Gastrocnemius medialis (tissue), 4 donors: ENCODE data around the gene FKRP. TPM values are rescaled to one million over a fixed set of nuclear protein-coding genes. Genes with fewer than 3 reads are reported as not detected.
"Not testable (repeated sequence)": the region's sequence is repeated elsewhere in the genome, so short reads cannot be mapped to it uniquely, and the experiment has no call there.

Experiments used
- ATAC-seq, 2 donors: fragments of 150-250 bp; one replicate each; pipeline ENCODE4 v1.9.1; 2016
- DNase-seq, 2 donors: peaks; one replicate each; pipeline ENCODE4 v3.0.0-alpha.2; 2019
- H3K27ac ChIP-seq, 4 donors: fragments of 200-600 bp; sonication (generic); 1 replicate in 1 of 4; 2 replicates in 3 of 4; pipeline ENCODE4 v1.5.1; 2016 to 2018; ENCODE audit warnings: mild to moderate bottlenecking in 2 of 4, moderate library complexity in 1 of 4
- H3K27me3 ChIP-seq, 3 donors: fragments of 200-600 bp; sonication (generic) in 2 of 3; 1 replicate in 1 of 3; 2 replicates in 2 of 3; pipeline versions ENCODE4 v1.5.1 to v1.6.0; 2016 to 2019; ENCODE audit warnings: mild to moderate bottlenecking in 1 of 3, moderate library complexity in 1 of 3
- H3K36me3 ChIP-seq, 2 donors: fragments of 200-600 bp; sonication (generic) in 1 of 2; one replicate each; pipeline ENCODE4 v1.5.1; 2017 to 2018
- H3K4me1 ChIP-seq, 2 donors: fragments of 200-600 bp; sonication (generic) in 1 of 2; one replicate each; pipeline ENCODE4 v1.5.1; 2016 to 2017; ENCODE audit warnings: mild to moderate bottlenecking in 2 of 2
- H3K4me3 ChIP-seq, 4 donors: fragments of 200-600 bp; sonication (generic) in 3 of 4; 1 replicate in 1 of 4; 2 replicates in 3 of 4; pipeline ENCODE4 v1.5.1; 2016 to 2019; ENCODE audit warnings: mild to moderate bottlenecking in 2 of 4
- H3K9me3 ChIP-seq, 3 donors: fragments of 200-600 bp; sonication (generic) in 2 of 3; 1 replicate in 1 of 3; 2 replicates in 2 of 3; pipeline ENCODE4 v1.5.1; 2016 to 2019
- POLR2A ChIP-seq, 2 donors: fragments of 450-650 bp; IDR thresholded peaks; one replicate each; pipeline ENCODE4 v1.6.1; 2017; ENCODE audit warnings: antibody characterized with exemption in 2 of 2, mild to moderate bottlenecking in 2 of 2, moderate library complexity in 2 of 2
- in situ Hi-C, 4 donors: fragments of 200-750 bp; cut with MboI; loops; one replicate each; pipeline versions ENCODE4 v1.15.0 to v1.8.0; 2017; ENCODE audit warnings: low sequenced_read_pairs in 4 of 4
- intact Hi-C: fragments of 100-400 bp; cut with DNase I; formaldehyde crosslinking; loops from one replicate; pipeline ENCODE4 v1.15.1; 2023; ENCODE audit warnings: low total_unique reads
- total RNA-seq, 4 donors: library from RNA; depleted of rRNA; stranded (reverse); fragments of >200 nt; gene quantifications; one replicate each; pipeline versions ENCODE4 v1.1.0 to v1.2.3, GENCODE V29; 2016
- TF ChIP-seq, protein P1 (sequence below), 5 experiments: fragments of 450-650 bp in 3 of 5; fragments of 200-600 bp in 2 of 5; sonication (generic) in 2 of 5; IDR thresholded peaks in 4 of 5; conservative IDR thresholded peaks in 1 of 5; 1 replicate in 4 of 5; 2 replicates in 1 of 5; pipeline ENCODE4 v1.5.1; 2016 to 2019; ENCODE audit warnings: antibody characterized with exemption in 5 of 5, mild to moderate bottlenecking in 3 of 5, moderate library complexity in 3 of 5

Gene FKRP
- total RNA-seq, 4 donors from 2014 or later, result 16.5 to 23.0 (median 18.9) TPM

DNA sequence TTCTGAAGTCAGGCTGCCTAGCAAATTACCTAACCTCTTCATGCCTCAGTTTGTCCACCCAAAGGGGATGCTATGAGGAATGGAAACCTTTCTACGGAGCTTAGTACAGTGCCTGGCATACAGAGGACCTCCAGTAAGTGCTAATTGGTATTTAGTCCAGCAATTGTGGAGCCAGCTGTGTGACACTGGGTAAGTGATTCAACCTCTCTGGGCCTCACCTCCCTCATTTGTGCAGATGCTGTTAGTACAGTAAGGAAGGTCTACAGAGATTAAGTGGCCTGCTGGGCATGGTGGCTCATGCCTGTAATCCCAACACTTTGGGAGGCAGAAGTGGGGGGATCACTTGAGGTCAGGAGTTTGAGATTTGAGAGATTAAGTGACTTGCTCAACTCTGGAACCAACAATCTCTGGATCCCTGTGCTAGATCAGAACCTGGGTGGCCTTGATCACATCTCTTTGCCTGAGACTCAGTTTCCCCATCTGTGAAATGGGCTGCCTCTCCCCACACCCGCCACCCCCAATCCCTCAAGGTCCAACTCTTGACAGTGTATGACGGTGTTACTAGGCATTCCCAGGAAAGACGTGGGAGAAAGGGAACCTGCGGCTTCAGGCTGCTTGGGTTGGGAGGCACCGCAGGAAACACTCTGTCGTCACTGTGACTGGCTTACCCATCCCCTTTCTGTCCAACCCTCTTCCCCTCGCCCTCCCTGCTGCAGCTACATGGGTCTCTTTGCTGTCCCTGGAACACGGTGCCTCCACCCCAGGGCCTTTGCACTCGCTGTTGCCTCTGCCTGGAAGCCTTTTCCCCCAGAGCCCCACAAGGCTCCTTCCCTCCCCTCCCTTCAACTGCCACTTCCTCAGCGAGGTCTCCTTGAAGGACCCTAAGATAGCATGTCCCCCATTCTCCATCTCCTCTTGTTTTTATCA is 47.2 kb upstream of the FKRP start:
- TF ChIP-seq, protein P1, sequence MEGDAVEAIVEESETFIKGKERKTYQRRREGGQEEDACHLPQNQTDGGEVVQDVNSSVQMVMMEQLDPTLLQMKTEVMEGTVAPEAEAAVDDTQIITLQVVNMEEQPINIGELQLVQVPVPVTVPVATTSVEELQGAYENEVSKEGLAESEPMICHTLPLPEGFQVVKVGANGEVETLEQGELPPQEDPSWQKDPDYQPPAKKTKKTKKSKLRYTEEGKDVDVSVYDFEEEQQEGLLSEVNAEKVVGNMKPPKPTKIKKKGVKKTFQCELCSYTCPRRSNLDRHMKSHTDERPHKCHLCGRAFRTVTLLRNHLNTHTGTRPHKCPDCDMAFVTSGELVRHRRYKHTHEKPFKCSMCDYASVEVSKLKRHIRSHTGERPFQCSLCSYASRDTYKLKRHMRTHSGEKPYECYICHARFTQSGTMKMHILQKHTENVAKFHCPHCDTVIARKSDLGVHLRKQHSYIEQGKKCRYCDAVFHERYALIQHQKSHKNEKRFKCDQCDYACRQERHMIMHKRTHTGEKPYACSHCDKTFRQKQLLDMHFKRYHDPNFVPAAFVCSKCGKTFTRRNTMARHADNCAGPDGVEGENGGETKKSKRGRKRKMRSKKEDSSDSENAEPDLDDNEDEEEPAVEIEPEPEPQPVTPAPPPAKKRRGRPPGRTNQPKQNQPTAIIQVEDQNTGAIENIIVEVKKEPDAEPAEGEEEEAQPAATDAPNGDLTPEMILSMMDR (IDR thresholded peaks at IDR 0.05 in 4 of 5, conservative IDR thresholded peaks at IDR 0.05 in 1 of 5), result no peak
- no peak for TF ChIP-seq POLR2A (IDR thresholded peaks at IDR 0.05)
- Histone ChIP-seq H3K9me3 (no peaks in the 10 kb centered on the region), H3K4me3 (no peak overlapping the region), H3K36me3 (peaks cover 0 to 47% of the 10 kb centered on the region in 2 donors), H3K27ac (no peak overlapping the region), H3K4me1 (no peaks in the 10 kb centered on the region), H3K27me3 (no peaks in the 10 kb centered on the region)
- DNase-seq (no peak), ATAC-seq (no peak)
- in situ Hi-C loops (no loop called here), intact Hi-C loops (no loop called here)

DNA sequence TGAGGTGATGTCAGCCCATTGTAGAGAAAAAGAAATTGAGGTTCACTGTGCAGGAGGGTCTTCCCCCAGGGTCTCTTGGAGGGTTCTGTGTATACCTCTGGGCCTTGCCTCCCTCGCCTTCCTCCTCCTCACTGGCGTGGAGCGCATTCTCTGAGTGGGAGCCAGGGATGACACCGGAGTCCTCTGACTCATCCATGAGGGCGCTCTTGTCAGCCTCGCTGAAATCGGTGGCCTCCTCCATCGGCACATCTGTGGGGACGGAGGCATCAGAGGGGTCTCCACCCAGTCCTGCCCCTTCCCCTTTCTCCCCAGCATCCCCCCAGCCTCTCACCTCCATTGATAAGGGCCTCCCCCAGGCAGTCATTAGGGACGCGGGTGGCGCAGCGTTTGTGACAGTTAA is 45.2 kb upstream of the FKRP start:
- TF ChIP-seq, protein P1 (IDR thresholded peaks at IDR 0.05 in 4 of 5, conservative IDR thresholded peaks at IDR 0.05 in 1 of 5), result no peak
- TF ChIP-seq POLR2A (IDR thresholded peaks at IDR 0.05), result no peak
- in situ Hi-C loops, result no loop called here
- H3K27ac ChIP-seq, result no peak overlapping the region
- H3K4me1 ChIP-seq, result no peaks in the 10 kb centered on the region
- intact Hi-C loops, result no loop called here
- DNase-seq, result no peak
- no peaks in the 10 kb centered on the region for H3K9me3 ChIP-seq
- no peak for ATAC-seq
- H3K36me3 ChIP-seq, result peaks cover 0 to 29% of the 10 kb centered on the region in 2 donors
- H3K4me3 ChIP-seq, result no peak overlapping the region
- no peaks in the 10 kb centered on the region for H3K27me3 ChIP-seq

DNA sequence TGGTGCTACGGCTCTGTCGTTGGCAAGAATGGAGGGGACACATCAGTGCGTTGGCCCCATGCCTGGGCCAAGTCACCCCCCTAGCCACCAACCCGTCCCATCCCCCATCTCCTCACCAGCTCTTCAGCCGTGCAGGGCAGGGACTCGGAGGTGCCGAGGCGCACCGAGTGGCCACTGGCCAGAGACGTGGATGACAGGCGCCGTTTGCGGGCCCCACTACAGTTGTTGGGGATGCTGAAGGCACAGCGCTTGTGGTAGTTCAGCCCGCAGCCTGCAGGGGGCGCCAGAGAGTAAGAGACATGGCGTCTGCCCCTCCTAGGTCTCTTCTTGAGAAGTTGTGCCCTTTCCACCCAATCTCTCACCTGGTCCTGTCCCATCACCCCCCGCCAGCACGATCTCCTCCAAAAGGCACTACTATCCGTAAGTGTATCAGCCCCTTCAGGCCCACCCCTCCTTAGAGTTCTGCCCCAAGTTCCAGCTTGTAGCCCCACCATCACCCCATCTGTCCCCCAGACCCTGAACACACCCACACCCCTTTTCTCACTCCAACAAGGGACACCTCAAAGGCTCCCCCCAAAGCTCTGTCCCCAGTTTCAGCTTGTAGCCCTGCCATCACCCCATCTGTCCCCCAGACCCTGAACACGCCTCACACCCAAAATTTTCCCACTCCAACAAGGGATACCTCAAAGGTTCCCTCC is 41.3 kb upstream of the FKRP start:
- H3K4me1 ChIP-seq, result no peaks in the 10 kb centered on the region
- TF ChIP-seq, protein P1 (IDR thresholded peaks at IDR 0.05 in 4 of 5, conservative IDR thresholded peaks at IDR 0.05 in 1 of 5), result peak; percentile 81 to 97 (median 94)
- no peak for TF ChIP-seq POLR2A (IDR thresholded peaks at IDR 0.05)
- in situ Hi-C loops, result no loop called here
- no peak overlapping the region for H3K27ac ChIP-seq
- DNase-seq, result peak; percentile 24 to 56
- ATAC-seq, result peak; percentile 26 to 71
- no peaks in the 10 kb centered on the region for H3K27me3 ChIP-seq
- intact Hi-C loops, result loop anchor here (1.0 to 5.0 kb wide), 2 partner anchors 24 to 43 kb away; partner anchors contain the start of genes FKRP and STRN4
- H3K9me3 ChIP-seq, result no peaks in the 10 kb centered on the region
- H3K36me3 ChIP-seq, result peaks cover 0 to 9% of the 10 kb centered on the region in 2 donors
- H3K4me3 ChIP-seq, result no peak overlapping the region

DNA sequence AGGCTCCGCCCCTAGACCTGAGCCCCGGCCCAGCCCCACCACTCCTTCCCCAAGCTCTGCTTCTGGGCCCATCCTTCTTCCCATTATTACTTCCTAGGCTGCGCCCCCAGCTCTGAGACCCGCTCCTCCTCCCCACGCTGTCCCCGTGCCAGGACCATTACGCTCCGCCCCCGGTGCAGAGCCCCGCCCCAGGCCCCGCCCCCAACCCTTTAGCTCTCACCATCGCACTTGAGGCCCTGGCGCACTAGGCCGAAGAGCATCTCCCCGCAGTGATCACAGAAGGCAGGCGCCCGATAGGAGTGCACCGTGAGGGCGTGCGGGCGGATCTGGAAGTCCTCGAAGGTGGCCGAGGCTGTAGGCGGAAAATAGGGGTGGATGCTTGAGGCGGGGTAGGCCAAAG is 35.2 kb upstream of the FKRP start:
- in situ Hi-C loops, result no loop called here
- intact Hi-C loops, result no loop called here
- Histone ChIP-seq H3K4me1 (peaks cover 11 to 16% of the 10 kb centered on the region in 2 donors), H3K4me3 (no peak overlapping the region), H3K27me3 (no peaks in the 10 kb centered on the region), H3K27ac (no peak overlapping the region), H3K9me3 (no peaks in the 10 kb centered on the region), H3K36me3 (no peaks in the 10 kb centered on the region)
- TF ChIP-seq, protein P1 (IDR thresholded peaks at IDR 0.05 in 4 of 5, conservative IDR thresholded peaks at IDR 0.05 in 1 of 5), result no peak
- DNase-seq, result no peak
- no peak for ATAC-seq

DNA sequence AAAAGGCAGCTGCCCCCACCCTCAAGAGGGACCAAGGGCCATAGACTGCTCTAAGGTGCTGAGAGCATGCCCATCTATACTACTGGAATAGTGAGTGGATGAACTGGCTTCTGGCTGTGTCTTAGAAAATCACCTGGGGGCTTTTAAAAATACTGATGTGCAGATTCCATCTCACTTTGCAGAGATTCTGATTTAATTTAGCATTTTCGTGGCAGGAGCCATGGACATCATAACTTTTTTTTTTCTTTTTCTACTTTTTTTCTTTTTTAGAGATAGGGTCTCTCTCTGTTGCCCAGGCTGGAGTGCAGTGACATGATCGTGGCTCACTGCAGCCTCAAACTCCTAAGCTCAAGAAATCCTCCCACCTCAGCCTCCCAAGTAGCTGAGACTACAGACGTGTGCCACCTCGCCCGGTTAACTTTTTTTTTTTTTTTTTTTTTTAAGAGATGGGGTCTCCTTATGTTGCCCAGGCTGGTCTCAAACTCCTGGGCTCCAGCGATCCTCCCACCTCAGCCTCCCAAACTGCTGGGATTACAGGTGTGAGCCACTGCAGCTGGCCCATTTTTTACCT is 33.0 kb upstream of the FKRP start:
- Histone ChIP-seq H3K27ac (peak overlapping the region in 2 of 4 donors; percentile 83 to 88), H3K4me1 (peaks cover 18 to 30% of the 10 kb centered on the region in 2 donors)
- in situ Hi-C loops, intact Hi-C loops, ATAC-seq, H3K9me3 ChIP-seq, DNase-seq, H3K4me3 ChIP-seq, H3K27me3 ChIP-seq, H3K36me3 ChIP-seq: not testable (repeated sequence)
